ENCODE measurements around the gene PDE7B.

PDE7B gene

DNA sequence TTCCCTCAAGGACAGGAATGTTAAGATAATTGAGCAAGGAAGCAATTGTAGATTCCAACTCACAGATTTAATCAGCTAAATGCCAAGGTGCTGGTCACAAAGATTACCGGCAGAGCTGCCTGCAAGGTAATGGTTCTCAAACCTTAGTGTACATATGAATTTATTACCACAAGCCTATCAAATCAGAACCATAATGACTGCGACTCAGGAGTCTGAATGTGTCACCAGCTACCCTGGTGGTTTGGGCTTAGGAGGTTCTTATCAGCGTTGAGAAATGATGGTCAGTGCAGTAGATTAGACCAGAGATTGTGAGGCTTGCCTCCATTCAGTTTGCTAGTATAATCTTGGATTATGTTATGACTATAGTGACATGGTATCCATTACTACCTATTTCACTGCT, 319.7 kb downstream of the PDE7B start:
- no peak overlapping the region for H3K4me3 ChIP-seq (ENCODE audit: low read length)
- TF ChIP-seq, protein P1, sequence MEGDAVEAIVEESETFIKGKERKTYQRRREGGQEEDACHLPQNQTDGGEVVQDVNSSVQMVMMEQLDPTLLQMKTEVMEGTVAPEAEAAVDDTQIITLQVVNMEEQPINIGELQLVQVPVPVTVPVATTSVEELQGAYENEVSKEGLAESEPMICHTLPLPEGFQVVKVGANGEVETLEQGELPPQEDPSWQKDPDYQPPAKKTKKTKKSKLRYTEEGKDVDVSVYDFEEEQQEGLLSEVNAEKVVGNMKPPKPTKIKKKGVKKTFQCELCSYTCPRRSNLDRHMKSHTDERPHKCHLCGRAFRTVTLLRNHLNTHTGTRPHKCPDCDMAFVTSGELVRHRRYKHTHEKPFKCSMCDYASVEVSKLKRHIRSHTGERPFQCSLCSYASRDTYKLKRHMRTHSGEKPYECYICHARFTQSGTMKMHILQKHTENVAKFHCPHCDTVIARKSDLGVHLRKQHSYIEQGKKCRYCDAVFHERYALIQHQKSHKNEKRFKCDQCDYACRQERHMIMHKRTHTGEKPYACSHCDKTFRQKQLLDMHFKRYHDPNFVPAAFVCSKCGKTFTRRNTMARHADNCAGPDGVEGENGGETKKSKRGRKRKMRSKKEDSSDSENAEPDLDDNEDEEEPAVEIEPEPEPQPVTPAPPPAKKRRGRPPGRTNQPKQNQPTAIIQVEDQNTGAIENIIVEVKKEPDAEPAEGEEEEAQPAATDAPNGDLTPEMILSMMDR (conservative IDR thresholded peaks at IDR 0.05; ENCODE audit: low read length): no peak
- DNase-seq (ENCODE audit: low read depth): no peak

DNA sequence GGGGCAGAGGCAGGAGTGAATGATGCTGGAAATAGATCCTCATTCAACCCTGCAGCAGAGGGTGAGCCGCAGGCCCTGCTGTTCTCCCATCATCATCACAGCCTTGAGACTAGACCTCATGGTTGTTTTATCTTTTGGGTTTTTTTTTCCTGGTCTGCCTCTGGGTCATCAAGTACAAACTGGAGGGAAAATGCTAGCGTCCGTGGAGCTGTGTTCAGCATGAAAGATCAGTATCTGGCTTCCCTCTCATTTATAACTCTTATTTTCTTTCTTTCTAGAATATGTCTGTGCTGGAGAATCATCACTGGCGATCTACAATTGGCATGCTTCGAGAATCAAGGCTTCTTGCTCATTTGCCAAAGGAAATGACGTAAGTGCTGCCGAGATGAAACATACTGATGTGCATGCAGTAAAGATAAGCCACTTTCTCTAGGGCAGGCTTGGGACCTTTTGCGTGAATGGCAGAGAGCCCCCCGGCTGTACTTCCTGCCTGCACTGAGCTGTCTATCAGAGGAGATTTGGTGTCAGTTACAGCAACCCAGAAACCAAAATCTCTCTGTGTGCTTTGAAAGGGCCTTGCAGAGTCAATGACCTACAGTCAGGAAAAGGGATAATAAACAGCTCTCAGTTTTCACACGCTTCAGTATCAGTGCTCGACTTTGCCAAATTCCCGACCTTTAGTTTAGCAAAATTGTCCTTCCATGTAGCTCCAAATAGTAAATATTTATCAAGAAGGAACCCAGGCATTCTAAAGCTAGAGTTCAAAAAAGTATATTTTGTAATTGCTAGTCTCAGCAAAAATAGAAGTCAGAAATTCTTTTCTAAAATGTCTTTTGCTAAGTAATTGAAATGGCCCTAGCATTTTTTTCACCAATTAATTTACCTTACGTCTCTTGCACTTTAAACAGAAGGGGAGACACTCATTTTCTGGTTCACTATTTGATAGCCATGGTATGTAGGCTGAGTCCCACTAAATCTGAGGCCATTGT, 322.3 kb downstream of the PDE7B start:
- TF ChIP-seq, protein P1 (conservative IDR thresholded peaks at IDR 0.05; ENCODE audit: low read length): no peak
- DNase-seq (ENCODE audit: low read depth): no peak
- no peak overlapping the region for H3K4me3 ChIP-seq (ENCODE audit: low read length)

DNA sequence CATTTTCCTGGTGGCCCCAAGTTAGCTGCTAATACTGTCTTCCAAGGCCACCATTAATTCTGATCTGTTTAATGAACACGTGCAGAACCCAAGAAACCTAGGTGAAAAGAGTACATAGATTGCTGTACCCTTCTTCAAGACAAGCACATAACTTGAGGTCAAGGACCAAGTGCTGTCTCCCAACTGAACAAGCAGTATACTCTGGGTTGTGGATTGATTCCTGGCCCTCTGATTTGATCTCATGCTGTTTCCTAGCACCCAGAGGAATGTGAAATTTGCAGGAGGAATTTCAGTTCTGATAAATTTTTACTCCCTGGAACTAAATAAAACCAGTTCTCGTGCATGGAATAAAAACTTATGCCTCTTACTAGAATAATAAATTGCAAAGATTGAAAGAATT, 323.0 kb downstream of the PDE7B start:
- no peak overlapping the region for H3K4me3 ChIP-seq (ENCODE audit: low read length)
- DNase-seq (ENCODE audit: low read depth): no peak
- TF ChIP-seq, protein P1 (conservative IDR thresholded peaks at IDR 0.05; ENCODE audit: low read length): no peak

DNA sequence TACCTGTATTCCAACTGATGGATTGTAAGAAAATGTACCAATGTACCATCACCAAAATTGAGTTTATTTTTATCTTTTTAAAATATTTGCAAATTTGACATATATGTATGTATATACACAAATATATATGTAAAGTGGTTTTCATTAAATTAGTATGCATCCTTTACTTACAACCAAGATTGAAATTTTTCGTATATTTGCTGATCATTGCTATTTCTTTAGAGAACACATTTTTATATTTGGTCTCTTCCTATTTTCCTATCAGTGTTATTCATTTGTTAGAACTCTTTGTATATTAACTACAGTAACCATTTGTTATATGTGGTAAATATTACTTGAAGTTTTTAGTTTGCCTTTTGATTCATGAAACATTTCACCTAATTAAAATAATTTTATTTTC, 324.4 kb downstream of the PDE7B start:
- TF ChIP-seq, protein P1 (conservative IDR thresholded peaks at IDR 0.05; ENCODE audit: low read length): no peak
- no peak overlapping the region for H3K4me3 ChIP-seq (ENCODE audit: low read length)
- DNase-seq (ENCODE audit: low read depth): no peak

DNA sequence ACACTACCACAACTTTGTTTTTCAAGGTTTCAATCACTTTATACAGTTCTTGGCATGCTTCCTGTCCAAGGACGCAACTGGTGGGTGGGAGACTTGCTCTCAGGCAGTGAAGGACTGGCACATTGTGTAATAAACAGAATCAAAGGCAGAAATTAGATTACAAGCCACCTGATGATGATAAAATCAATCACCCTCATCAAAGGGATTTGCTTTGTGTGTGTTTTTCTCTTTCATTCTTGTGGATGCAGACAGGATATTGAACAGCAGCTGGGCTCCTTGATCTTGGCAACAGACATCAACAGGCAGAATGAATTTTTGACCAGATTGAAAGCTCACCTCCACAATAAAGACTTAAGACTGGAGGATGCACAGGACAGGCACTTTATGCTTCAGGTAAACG, 327.2 kb downstream of the PDE7B start:
- H3K4me3 ChIP-seq (ENCODE audit: low read length): no peak overlapping the region
- TF ChIP-seq, protein P1 (conservative IDR thresholded peaks at IDR 0.05; ENCODE audit: low read length): no peak

DNA sequence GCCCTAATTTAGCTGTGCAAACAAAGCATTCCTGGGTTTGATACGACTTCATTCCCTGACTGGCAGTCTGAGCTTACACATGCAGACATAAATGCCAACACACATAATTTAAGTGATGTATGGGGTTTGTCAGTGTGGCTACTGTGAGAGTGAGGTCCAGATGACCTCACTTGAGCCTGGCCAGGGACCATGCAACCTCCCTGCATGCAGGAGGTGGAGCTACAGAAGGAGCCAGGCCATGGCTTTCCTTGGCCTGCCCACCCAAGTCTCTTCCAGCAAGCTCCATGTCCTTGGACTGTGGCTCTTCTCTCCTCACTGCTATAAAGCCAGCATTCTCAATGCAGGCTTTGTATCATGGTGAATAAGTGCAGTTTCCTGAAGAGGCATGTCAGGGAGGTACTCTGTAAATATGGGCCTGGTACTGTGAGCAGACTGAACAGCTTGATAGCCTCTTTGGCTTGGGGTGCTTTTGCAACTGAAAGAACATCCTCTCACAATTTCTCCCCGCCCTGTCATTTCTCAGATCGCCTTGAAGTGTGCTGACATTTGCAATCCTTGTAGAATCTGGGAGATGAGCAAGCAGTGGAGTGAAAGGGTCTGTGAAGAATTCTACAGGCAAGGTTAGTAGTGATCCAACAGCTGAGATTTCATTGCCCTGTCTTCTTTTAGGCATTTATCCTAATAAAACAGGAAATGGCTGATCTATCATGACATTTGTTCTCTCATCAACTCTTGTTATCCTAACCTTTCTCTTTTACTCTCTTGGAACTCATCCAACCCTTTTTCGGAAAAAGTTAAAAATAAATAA, 329.4 kb downstream of the PDE7B start:
- DNase-seq (ENCODE audit: low read depth): peak; percentile 6
- H3K4me3 ChIP-seq (ENCODE audit: low read length): no peak overlapping the region
- TF ChIP-seq, protein P1 (conservative IDR thresholded peaks at IDR 0.05; ENCODE audit: low read length): no peak

More for the DNA sequence above, 327.2 kb downstream of the PDE7B start:
- DNase-seq (ENCODE audit: low read depth): no peak

Measured in AG10803 (cell line).